IMR-90 (cell line): ENCODE results near the gene CACNA2D1. TPM values are rescaled to one million over a fixed set of nuclear protein-coding genes. Genes with fewer than 3 reads are reported as not detected.

Experiments used
- ATAC-seq: fragments of 200-7000 bp; cut with Tn5 transposase; 2 replicates; pipeline ENCODE4 v1.9.1; 2020; ENCODE audit warnings: low read depth, mild to moderate bottlenecking, moderate library complexity
- BruUV-seq: library from RNA; stranded (reverse); fragments of 400-500 nt; replicated peaks from 2 replicates; lab custom pipeline; 2021; lab: Mats Ljungman, UMichigan
- CTCF ChIA-PET: fragments of 300-600 bp; formaldehyde crosslinking; extraction: SDS; loops from one replicate; lab custom pipeline; 2021; ENCODE audit warnings: antibody characterized with exemption; lab: Yijun Ruan, JAX
- POLR2A ChIA-PET: fragments of 300-600 bp; sonication (Branson Sonifier 250); formaldehyde crosslinking; loops from one replicate; lab custom pipeline; 2022; ENCODE audit warnings: antibody characterized with exemption; ENCODE audit not compliant: unreplicated experiment; lab: Charles Lee
- DNase-seq: peaks from one replicate; pipeline ENCODE4 v3.0.0; 2013
- H2AFZ ChIP-seq: replicated peaks from 2 replicates; pipeline ENCODE3; 2013; ENCODE audit warnings: low read length, mild to moderate bottlenecking; ENCODE audit not compliant: poor library complexity
- H2AK5ac ChIP-seq: 2 replicates; pipeline ENCODE4 v1.6.1; 2013; ENCODE audit warnings: low read depth, low read length, inconsistent platforms
- H2AK9ac ChIP-seq: replicated peaks from 2 replicates; pipeline ENCODE3; 2013; ENCODE audit warnings: mild to moderate bottlenecking, low read depth, low read length, moderate library complexity; ENCODE audit not compliant: poor library complexity
- H2BK120ac ChIP-seq: 2 replicates; pipeline ENCODE4 v1.6.1; 2013; ENCODE audit warnings: low read depth, low read length, inconsistent platforms
- H2BK15ac ChIP-seq: 3 replicates; pipeline ENCODE4 v1.6.1; 2013; ENCODE audit warnings: low read depth, low read length, inconsistent platforms
- H2BK20ac ChIP-seq: 2 replicates; pipeline ENCODE4 v1.6.1; 2013; ENCODE audit warnings: low read depth, mild to moderate bottlenecking, inconsistent platforms, low read length, moderate library complexity
- H2BK5ac ChIP-seq: 2 replicates; pipeline ENCODE4 v1.6.1; 2013; ENCODE audit warnings: mild to moderate bottlenecking, low read depth, low read length, inconsistent platforms; ENCODE audit not compliant: poor library complexity, severe bottlenecking
- H3K14ac ChIP-seq: replicated peaks from 2 replicates; pipeline ENCODE4 v1.6.1; 2013; ENCODE audit warnings: low read depth, low read length, inconsistent platforms
- H3K18ac ChIP-seq: 2 replicates; pipeline ENCODE4 v1.6.1; 2013; ENCODE audit warnings: low read depth, low read length, control low read depth
- H3K23ac ChIP-seq: 2 replicates; pipeline ENCODE4 v1.6.1; 2013; ENCODE audit warnings: low read depth, low read length, inconsistent platforms
- H3K27ac ChIP-seq: 2 replicates; pipeline ENCODE4 v1.5.1; 2013; ENCODE audit warnings: mild to moderate bottlenecking, control low read depth, low read length; ENCODE audit not compliant: insufficient read depth
- H3K27me3 ChIP-seq: 2 replicates; pipeline ENCODE4 v1.6.1; 2013; ENCODE audit warnings: low read length; ENCODE audit not compliant: control insufficient read depth, insufficient read depth
- H3K36me3 ChIP-seq: 2 replicates; pipeline ENCODE4 v1.6.1; 2013; ENCODE audit warnings: low read length, mixed read lengths; ENCODE audit not compliant: control insufficient read depth, insufficient read depth
- H3K4ac ChIP-seq: 2 replicates; pipeline ENCODE4 v1.6.1; 2013; ENCODE audit warnings: low read depth, low read length, inconsistent platforms
- H3K4me1 ChIP-seq: 2 replicates; pipeline ENCODE4 v1.6.1; 2013; ENCODE audit warnings: low read length, mixed read lengths; ENCODE audit not compliant: control insufficient read depth, insufficient read depth
- H3K4me2 ChIP-seq: 2 replicates; pipeline ENCODE4 v1.6.1; 2013; ENCODE audit warnings: low read depth, mild to moderate bottlenecking, control low read depth, low read length, moderate library complexity
- H3K4me3 ChIP-seq: 2 replicates; pipeline ENCODE4 v1.5.1; 2013; ENCODE audit warnings: low read depth, mild to moderate bottlenecking, control low read depth, low read length, moderate library complexity; ENCODE audit not compliant: insufficient read depth
- H3K56ac ChIP-seq: 2 replicates; pipeline ENCODE4 v1.6.1; 2013; ENCODE audit warnings: low read length, inconsistent platforms; ENCODE audit not compliant: insufficient read depth; ENCODE audit errors: extremely low read depth
- H3K79me1 ChIP-seq, 2 experiments: 2 replicates each; pipeline ENCODE4 v1.6.1; 2013; ENCODE audit warnings: low read length in 2 of 2, inconsistent platforms in 1 of 2, low read depth in 1 of 2
- H3K9ac ChIP-seq: 2 replicates; pipeline ENCODE4 v1.6.1; 2013; ENCODE audit warnings: low read depth, low read length, control low read depth
- H3K9me1 ChIP-seq: 2 replicates; pipeline ENCODE4 v1.6.1; 2013; ENCODE audit warnings: low read length, inconsistent platforms; ENCODE audit not compliant: insufficient read depth
- H3K9me3 ChIP-seq: 2 replicates; pipeline ENCODE4 v1.6.1; 2013; ENCODE audit warnings: low read length; ENCODE audit not compliant: control insufficient read depth, insufficient read depth
- H4K20me1 ChIP-seq: 2 replicates; pipeline ENCODE4 v1.6.1; 2013; ENCODE audit warnings: low read length, inconsistent platforms; ENCODE audit not compliant: insufficient read depth
- H4K5ac ChIP-seq: 2 replicates; pipeline ENCODE4 v1.6.1; 2013; ENCODE audit warnings: mild to moderate bottlenecking, low read depth, low read length, control low read depth
- H4K8ac ChIP-seq, 2 experiments: 2 replicates each; pipeline ENCODE4 v1.6.1; 2013; ENCODE audit warnings: low read depth in 2 of 2, low read length in 2 of 2, control low read depth in 1 of 2, inconsistent platforms in 1 of 2
- H4K91ac ChIP-seq: 2 replicates; pipeline ENCODE4 v1.6.1; 2013; ENCODE audit warnings: low read depth, low read length, inconsistent platforms; ENCODE audit not compliant: insufficient read depth
- BHLHE40 ChIP-seq: fragments of 150-350 bp; IDR thresholded peaks from 2 replicates; pipeline ENCODE4 v1.6.1; 2016; ENCODE audit warnings: mild to moderate bottlenecking, low read depth, low read length
- CEBPB ChIP-seq: IDR thresholded peaks from 2 replicates; pipeline ENCODE4 v1.6.1; 2012; ENCODE audit warnings: low read depth, low read length, improper control_type of control experiment
- CHD1 ChIP-seq: IDR thresholded peaks from 2 replicates; pipeline ENCODE4 v1.6.1; 2012; ENCODE audit warnings: low read depth, low read length, improper control_type of control experiment
- CTCF ChIP-seq: conservative IDR thresholded peaks from 2 replicates; pipeline ENCODE4 v1.5.1; 2012; ENCODE audit warnings: mild to moderate bottlenecking, low read depth, low read length, improper control_type of control experiment
- FOS ChIP-seq: fragments of 150-350 bp; IDR thresholded peaks from 2 replicates; pipeline ENCODE4 v1.6.1; 2016; ENCODE audit warnings: low read depth, low read length
- MAZ ChIP-seq: IDR thresholded peaks from 2 replicates; pipeline ENCODE4 v1.6.1; 2012; ENCODE audit warnings: low read depth, mild to moderate bottlenecking, low read length, improper control_type of control experiment, moderate library complexity, borderline replicate concordance
- POLR2A ChIP-seq: IDR thresholded peaks from 2 replicates; pipeline ENCODE4 v1.6.1; 2012; ENCODE audit warnings: mild to moderate bottlenecking, low read depth, low read length
- RAD21 ChIP-seq: IDR thresholded peaks from 2 replicates; pipeline ENCODE4 v1.6.1; 2012; ENCODE audit warnings: low read length, improper control_type of control experiment
- RFX5 ChIP-seq: IDR thresholded peaks from 2 replicates; pipeline ENCODE4 v1.8.0; 2012; ENCODE audit warnings: low read depth, mild to moderate bottlenecking, low read length, moderate library complexity
- SMC3 ChIP-seq: fragments of 150-350 bp; IDR thresholded peaks from 2 replicates; pipeline ENCODE4 v1.6.1; 2016; ENCODE audit warnings: low read depth, mild to moderate bottlenecking, antibody characterized with exemption, low read length, moderate library complexity
- USF2 ChIP-seq: fragments of 150-350 bp; IDR thresholded peaks from 2 replicates; pipeline ENCODE4 v1.6.1; 2017; ENCODE audit warnings: mild to moderate bottlenecking, antibody characterized with exemption, low read length, low read depth
- WGBS, 2 experiments: methylation state at CpG; one replicate each; pipeline versions ENCODE4 v1.1.5 to v1.1.7; 2013; ENCODE audit warnings: missing lambda C conversion rate in 2 of 2; ENCODE audit not compliant: insufficient read length in 1 of 2; ENCODE audit errors: extremely low coverage in 2 of 2; 5-methylcytosine and 5-hydroxymethylcytosine counted together
- dilution Hi-C: fragments of 300-500 bp; cut with HindIII; formaldehyde crosslinking; loops from one replicate; pipeline ENCODE4 v1.14.3; 2018; ENCODE audit warnings: low sequenced_read_pairs; ENCODE audit not compliant: unreplicated experiment
- in situ Hi-C: fragments of 300-500 bp; cut with MboI; formaldehyde crosslinking; loops from 3 replicates; pipeline ENCODE4 v1.14.3; 2019; ENCODE audit warnings: low sequenced_read_pairs, inconsistent platforms, mixed read lengths
- intact Hi-C: fragments of 100-400 bp; cut with micrococcal nuclease; formaldehyde crosslinking; loops from 2 replicates; pipeline ENCODE4 v1.10.0; 2022
- polyA plus RNA-seq, 3 experiments: library from polyadenylated mRNA; depleted of rRNA; stranded (reverse); fragments of >200 nt; gene quantifications; 2 replicates each; pipeline ENCODE4 v1.2.3, GENCODE V29; 2012; ENCODE audit warnings: low replicate concordance in 1 of 3
- total RNA-seq: library from RNA; depleted of rRNA; stranded (reverse); fragments of >200 nt; gene quantifications from 2 replicates; pipeline ENCODE4 v1.2.3, GENCODE V29; 2012

CACNA2D1 gene
- total and polyA plus RNA-seq, 2 of the 4 experiments (the other 2 are of a cell fraction): 5.8 to 21.9 TPM

- H2AK5ac ChIP-seq: no peak overlapping the region
- intact Hi-C loops: no loop called here
- H3K56ac ChIP-seq: no peak overlapping the region
- WGBS, 2 experiments: no CpG with 5 or more reads among the region's 3 CpGs
- H3K4me1 ChIP-seq: no peaks in the 10 kb centered on the region
- no peak overlapping the region for H4K91ac ChIP-seq
- 0 out of 2 replicates have a peak, but pooled peaks cover 2% of the 10 kb centered on the region for H3K9me1 ChIP-seq
- H4K8ac ChIP-seq: no peak overlapping the region
- H2BK20ac ChIP-seq: no peak overlapping the region
- H2AFZ ChIP-seq: no peak overlapping the region
- ChIA-PET POLR2A (no interaction called here), CTCF (interaction anchor here (0.8 kb wide), 1 partner anchor 18 kb away, joined by 3 read pairs; no protein-coding TSS in a partner anchor)
- H4K5ac ChIP-seq: no peak overlapping the region
- no peaks in the 10 kb centered on the region for H3K36me3 ChIP-seq
- H3K18ac ChIP-seq: no peak overlapping the region
- H3K4me3 ChIP-seq: no peak overlapping the region
- ATAC-seq (peak; percentile 59), DNase-seq (peak; percentile 7)
- H3K9me3 ChIP-seq: no peaks in the 10 kb centered on the region
- H2BK15ac ChIP-seq: no peak overlapping the region
- no peaks in the 10 kb centered on the region for H4K20me1 ChIP-seq
- H3K79me1 ChIP-seq: peaks cover 0 to 4% of the 10 kb centered on the region in 2 experiments; a peak in 1 of 4 replicates
- peak; percentile 46; the same call in 1 of the 2 replicates for TF ChIP-seq CTCF
- no peak for TF ChIP-seq CHD1
- TF ChIP-seq CEBPB: no peak
- TF ChIP-seq USF2: no peak
- no peak for TF ChIP-seq POLR2A
- TF ChIP-seq BHLHE40: no peak
- 0 out of 2 replicates have a peak, but pooled peaks have one; percentile 7 for TF ChIP-seq SMC3
- peak; percentile 18; the same call in 1 of the 2 replicates for TF ChIP-seq RAD21
- no peak for TF ChIP-seq MAZ
- no peak for TF ChIP-seq FOS
- no peak for TF ChIP-seq RFX5
- in situ Hi-C loops: loop anchor here (25.0 kb wide), 1 partner anchor 761 kb away; no protein-coding TSS in a partner anchor
- H3K27me3 ChIP-seq: no peaks in the 10 kb centered on the region
- no TSS peak for BruUV-seq
- no peak overlapping the region for H3K27ac ChIP-seq
- dilution Hi-C loops: no loop called here
- no peak overlapping the region for H3K4me2 ChIP-seq
- H3K4ac ChIP-seq: no peak overlapping the region
- H2BK120ac ChIP-seq: no peak overlapping the region
- no peak overlapping the region for H3K9ac ChIP-seq
- H3K23ac ChIP-seq: no peak overlapping the region
- no peak overlapping the region for H2BK5ac ChIP-seq
- H3K14ac ChIP-seq: no peak overlapping the region
- H2AK9ac ChIP-seq: no peak overlapping the region
These were observed 195.7 kb downstream of the CACNA2D1 start for GRCh38 chr7:82247814-82248433.
